Measurements from ENCODE around the gene CPNE9. TPM values are rescaled to one million over a fixed set of nuclear protein-coding genes. Genes with fewer than 3 reads are reported as not detected.

Gene CPNE9
- under 1 TPM in 1 of 2 experiments, not detected in 1; 0.55 TPM for total RNA-seq
- not detected for polyA plus RNA-seq
- total RNA-seq, result 0 to 1.0 (median 0.57) reads per million in 6 experiments

DNA sequence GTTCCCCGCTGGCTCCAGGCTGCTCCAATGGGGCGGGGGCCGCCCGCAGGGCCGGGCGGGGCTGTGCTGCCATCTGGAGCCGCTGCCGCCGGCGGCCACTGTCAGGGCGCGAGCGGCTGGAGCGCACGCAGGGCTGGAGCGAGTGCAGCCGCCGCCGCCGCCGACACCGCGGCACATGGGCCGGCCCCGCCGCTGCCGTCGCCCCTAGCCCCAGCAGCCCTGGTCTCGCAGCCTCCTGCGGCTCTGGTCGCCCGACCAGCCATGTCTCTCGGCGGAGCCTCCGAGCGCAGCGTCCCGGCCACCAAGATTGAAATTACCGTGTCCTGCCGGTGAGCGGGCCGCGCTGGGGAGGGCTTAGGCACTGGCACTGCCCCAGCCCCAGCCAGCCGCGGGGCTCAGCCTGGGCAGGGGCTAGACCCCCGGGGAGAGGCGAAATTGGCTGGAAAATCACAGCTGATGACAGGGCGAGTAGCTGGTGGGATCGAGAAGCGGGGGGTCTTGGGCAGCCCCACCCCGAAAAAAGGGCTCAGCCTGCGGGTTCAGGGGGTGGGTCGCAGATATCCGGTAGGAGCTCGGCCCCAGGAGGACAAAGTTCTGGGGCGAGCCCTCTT, at the start of gene CPNE9:
Gene CPNE9 (plus strand): TSS at position 98 of the 611 bp plus-strand sequence. CDS start 164 bp downstream, at position 262.
- DNase-seq (peak in 1 of 10 donors; percentile 37), ATAC-seq (peak; percentile 38 to 46)
- H3K36me3 Mint-ChIP-seq, result peaks cover 8 to 40% (median 38%) of the 10 kb centered on the region in 3 donors
- H3K27ac Mint-ChIP-seq, result peak within 1 kb of the TSS in 1 of 10 donors; percentile 8
- peak within 1 kb of the TSS; percentile 32 to 71 (median 54) for H3K4me3 Mint-ChIP-seq
- H3K9me3 Mint-ChIP-seq, result peaks cover 0 to 1% (median 0%) of the 10 kb centered on the region in 9 donors
- H3K4me1 Mint-ChIP-seq, result peaks cover 15 to 18% (median 16%) of the 10 kb centered on the region in 4 donors
- H3K27me3 Mint-ChIP-seq, result peaks cover 9 to 30% (median 23%) of the 10 kb centered on the region in 5 donors
- POLR2A ChIA-PET, result no interaction called here

GRCh38 chr3:9659849-9660248, 43.8 kb upstream of the CPNE9 start:
- Mint-ChIP-seq H3K27me3 (no peaks in the 10 kb centered on the region), H3K36me3 (peaks cover 14 to 96% (median 41%) of the 10 kb centered on the region in 3 donors), H3K4me1 (peaks cover 9 to 49% (median 30%) of the 10 kb centered on the region in 4 donors), H3K27ac (peak overlapping the region in 1 of 10 donors; percentile 55), H3K9me3 (no peaks in the 10 kb centered on the region), H3K4me3 (no peak overlapping the region)
- ATAC-seq (no peak), DNase-seq (no peak)
- POLR2A ChIA-PET, result interaction anchor here (0.9 kb wide), 1 partner anchor 11 kb away, joined by 5 read pairs; the partner anchor contains the start of gene MTMR14

DNA sequence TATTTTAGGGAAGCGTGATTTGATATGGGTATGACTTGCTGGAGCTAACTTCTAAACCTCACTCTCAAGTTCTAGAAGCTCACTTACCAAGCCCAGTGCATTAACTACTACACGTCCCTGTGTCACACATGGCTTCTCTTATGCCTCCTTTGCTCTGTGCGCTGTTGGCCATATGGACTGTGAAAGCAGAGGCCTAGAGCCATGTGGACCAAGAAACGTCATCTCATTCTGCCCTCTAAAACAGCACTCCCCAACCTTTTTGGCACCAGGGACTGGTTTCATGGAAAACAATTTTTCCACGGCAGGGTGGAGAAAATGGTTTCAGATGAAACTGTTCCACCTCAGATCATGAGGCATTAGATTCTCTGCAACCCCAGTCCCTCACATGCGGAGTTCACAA, 42.7 kb upstream of the CPNE9 start:
- POLR2A ChIA-PET, result interaction anchor here (1.6 kb wide), 1 partner anchor 12 kb away, joined by 5 read pairs; the partner anchor contains the start of gene MTMR14
- H3K4me1 Mint-ChIP-seq, result peaks cover 10 to 43% (median 30%) of the 10 kb centered on the region in 4 donors

GRCh38 chr3:9664119-9664751, 39.4 kb upstream of the CPNE9 start:
- Mint-ChIP-seq H3K4me3 (no peak overlapping the region), H3K36me3 (peaks cover 14 to 96% (median 38%) of the 10 kb centered on the region in 3 donors), H3K27ac (no peak overlapping the region), H3K27me3 (no peaks in the 10 kb centered on the region), H3K9me3 (no peaks in the 10 kb centered on the region), H3K4me1 (peaks cover 3 to 16% (median 8%) of the 10 kb centered on the region in 4 donors)
- DNase-seq, result no peak
- POLR2A ChIA-PET, result no interaction called here
- ATAC-seq, result no peak

More for the DNA sequence above, 42.7 kb upstream of the CPNE9 start:
- H3K27ac Mint-ChIP-seq, result peak overlapping the region in 1 of 10 donors; percentile 35
- H3K27me3 Mint-ChIP-seq, result no peaks in the 10 kb centered on the region
- no peak overlapping the region for H3K4me3 Mint-ChIP-seq
- no peaks in the 10 kb centered on the region for H3K9me3 Mint-ChIP-seq
- no peak for DNase-seq
- no peak for ATAC-seq
- peaks cover 14 to 96% (median 41%) of the 10 kb centered on the region in 3 donors for H3K36me3 Mint-ChIP-seq

DNA sequence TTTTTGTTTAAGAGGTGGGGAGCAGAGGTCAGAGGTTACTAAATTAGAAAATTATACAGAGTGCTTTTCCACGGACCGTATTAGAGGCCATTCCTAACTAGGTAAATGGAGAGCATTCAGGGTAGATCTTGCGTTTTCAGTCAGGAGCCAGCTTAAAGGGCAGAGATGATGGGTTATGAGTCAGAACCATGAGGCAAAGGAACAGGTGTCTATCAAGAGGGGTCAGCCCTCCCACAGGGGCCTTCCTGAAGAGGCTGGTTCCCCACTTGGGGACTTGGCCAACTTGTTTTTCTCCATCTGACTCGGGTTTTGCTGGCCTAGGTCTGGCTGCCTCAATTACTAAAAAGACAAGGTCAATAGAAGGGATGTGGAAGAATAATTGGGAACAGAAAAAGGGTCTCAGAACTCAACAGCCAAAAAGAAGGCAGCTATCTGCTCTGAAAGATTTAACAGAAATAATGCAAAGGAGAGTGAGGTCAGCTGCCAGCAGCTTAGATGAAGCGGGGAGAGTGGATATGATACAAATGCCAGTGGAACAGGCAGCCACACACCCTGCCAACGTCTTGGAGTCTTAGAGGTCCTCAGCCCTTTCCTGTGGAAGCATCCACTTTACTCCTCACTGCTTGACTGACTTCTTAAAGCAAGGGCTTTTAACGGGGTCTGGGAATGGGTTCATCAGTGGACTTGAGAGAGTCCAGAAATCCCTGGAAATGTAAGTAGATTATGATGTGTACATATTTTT, 36.8 kb upstream of the CPNE9 start:
- DNase-seq (no peak), ATAC-seq (no peak)
- Mint-ChIP-seq H3K9me3 (no peaks in the 10 kb centered on the region), H3K36me3 (peaks cover 16 to 97% (median 31%) of the 10 kb centered on the region in 3 donors), H3K27ac (peak overlapping the region in 1 of 10 donors; percentile 70), H3K4me3 (no peak overlapping the region), H3K4me1 (peaks cover 0 to 10% (median 4%) of the 10 kb centered on the region in 4 donors), H3K27me3 (no peaks in the 10 kb centered on the region)
- POLR2A ChIA-PET, result interaction anchor here (0.6 kb wide), 1 partner anchor 18 kb away, joined by 3 read pairs; the partner anchor contains the start of gene MTMR14

DNA sequence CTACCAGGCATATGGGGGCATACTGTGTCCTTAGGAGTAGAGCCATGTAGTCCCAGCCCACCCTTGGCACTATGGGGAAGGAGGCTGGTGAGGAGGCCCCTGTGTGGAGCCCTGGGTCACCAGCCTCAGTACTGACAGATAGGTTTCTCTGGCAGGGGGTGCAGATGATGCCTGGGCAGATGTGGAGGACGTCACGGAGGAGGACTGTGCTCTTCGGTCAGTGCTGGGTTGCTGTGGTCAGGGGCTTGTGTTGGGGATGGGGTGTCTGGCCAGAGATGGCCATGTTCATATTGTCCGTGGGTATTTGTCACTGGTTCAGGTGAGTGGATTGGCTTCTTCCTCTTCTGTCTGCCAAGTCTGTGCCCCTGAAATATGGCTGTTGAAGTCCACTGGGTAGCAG, 34.4 kb upstream of the CPNE9 start:
- H3K27ac Mint-ChIP-seq, result peak overlapping the region in 1 of 10 donors; percentile 57
- POLR2A ChIA-PET, result no interaction called here

DNA sequence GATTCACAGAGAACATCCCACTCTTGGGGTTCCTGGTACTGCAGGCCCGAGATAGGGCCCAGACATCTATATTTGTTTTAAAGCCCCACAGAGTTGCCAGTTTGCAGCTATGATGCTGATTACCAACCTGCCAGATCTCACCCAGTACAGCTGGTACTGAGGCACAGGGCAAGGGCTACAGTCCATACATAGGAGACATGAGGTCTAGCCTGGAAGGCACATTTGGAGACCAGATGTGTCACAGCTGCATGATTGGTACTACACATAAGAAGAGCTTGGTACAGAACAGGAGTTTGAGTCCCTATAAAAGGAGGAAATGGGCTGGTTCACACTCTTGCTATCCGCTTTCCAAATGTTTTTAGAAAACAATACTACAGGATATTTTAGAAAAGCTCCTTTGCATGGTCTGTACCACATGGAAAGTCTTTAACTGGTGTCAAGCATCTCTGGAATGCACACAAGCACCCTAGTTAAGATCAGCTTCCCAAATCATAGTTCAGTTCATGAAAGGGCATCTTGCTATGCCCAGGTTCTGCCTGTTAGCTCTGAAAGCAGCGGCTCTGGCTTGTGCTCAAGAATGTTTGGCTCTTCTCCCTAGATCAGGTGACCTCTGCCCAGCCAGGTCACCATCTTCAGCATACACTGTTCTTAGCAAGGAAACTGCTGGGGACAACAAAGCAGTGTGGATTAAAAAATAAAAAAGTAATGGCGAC, 33.8 kb upstream of the CPNE9 start:
- ATAC-seq (no peak), DNase-seq (no peak)
- Mint-ChIP-seq H3K27ac (no peak overlapping the region), H3K4me1 (peaks cover 0 to 7% (median 1%) of the 10 kb centered on the region in 4 donors), H3K9me3 (no peaks in the 10 kb centered on the region), H3K4me3 (peak overlapping the region in 1 of 10 donors; percentile 10), H3K27me3 (no peaks in the 10 kb centered on the region), H3K36me3 (peaks cover 4 to 97% (median 26%) of the 10 kb centered on the region in 3 donors)
- POLR2A ChIA-PET, result no interaction called here

More for the DNA sequence above, 34.4 kb upstream of the CPNE9 start:
- DNase-seq (no peak), ATAC-seq (no peak)
- H3K27me3 Mint-ChIP-seq, result no peaks in the 10 kb centered on the region
- H3K9me3 Mint-ChIP-seq, result no peaks in the 10 kb centered on the region
- H3K4me3 Mint-ChIP-seq, result no peak overlapping the region
- H3K4me1 Mint-ChIP-seq, result peaks cover 0 to 10% (median 3%) of the 10 kb centered on the region in 4 donors
- H3K36me3 Mint-ChIP-seq, result peaks cover 7 to 97% (median 30%) of the 10 kb centered on the region in 3 donors

GRCh38 chr3:9673082-9673481, 30.6 kb upstream of the CPNE9 start:
- no peaks in the 10 kb centered on the region for H3K9me3 Mint-ChIP-seq
- no peak for DNase-seq
- ATAC-seq, result no peak
- POLR2A ChIA-PET, result no interaction called here
- H3K27ac Mint-ChIP-seq, result no peak overlapping the region
- no peak overlapping the region for H3K4me3 Mint-ChIP-seq
- H3K4me1 Mint-ChIP-seq, result peaks cover 0 to 8% (median 0%) of the 10 kb centered on the region in 4 donors
- H3K27me3 Mint-ChIP-seq, result no peaks in the 10 kb centered on the region
- H3K36me3 Mint-ChIP-seq, result peaks cover 10 to 98% (median 36%) of the 10 kb centered on the region in 3 donors

GRCh38 chr3:9673752-9674151, 29.9 kb upstream of the CPNE9 start:
- Mint-ChIP-seq H3K9me3 (no peaks in the 10 kb centered on the region), H3K4me1 (peaks cover 0 to 12% (median 2%) of the 10 kb centered on the region in 4 donors), H3K36me3 (peaks cover 16 to 98% (median 38%) of the 10 kb centered on the region in 3 donors), H3K27me3 (no peaks in the 10 kb centered on the region), H3K4me3 (no peak overlapping the region), H3K27ac (no peak overlapping the region)
- POLR2A ChIA-PET, result no interaction called here
- no peak for ATAC-seq
- DNase-seq, result no peak

DNA sequence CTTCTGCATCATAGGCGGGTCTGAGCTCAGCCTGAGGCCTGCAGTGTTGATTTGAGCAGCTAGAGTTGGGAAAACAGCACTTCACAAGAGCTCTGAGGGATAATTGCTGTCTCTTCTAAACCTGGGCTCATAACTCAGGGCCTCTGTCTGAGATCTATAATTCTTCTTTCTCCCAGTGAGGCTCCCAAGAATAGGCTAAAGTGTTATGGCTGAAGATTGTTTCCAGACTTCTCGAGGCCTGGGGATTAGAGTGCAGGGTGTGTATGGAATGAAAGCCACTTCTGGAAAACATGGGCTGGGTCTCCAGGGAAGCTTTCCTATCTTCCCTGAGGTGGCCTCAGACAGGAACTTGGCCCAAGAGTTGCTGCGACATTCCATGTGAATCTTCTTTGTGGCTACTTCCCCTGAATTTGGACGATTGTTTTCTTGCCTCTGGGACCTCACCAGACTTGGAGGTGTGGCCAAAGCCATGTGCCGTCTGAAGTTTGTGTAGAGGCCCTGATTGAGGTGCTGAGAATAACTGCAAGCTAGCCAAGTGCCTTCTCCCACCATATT, 27.8 kb upstream of the CPNE9 start:
- Mint-ChIP-seq H3K9me3 (no peaks in the 10 kb centered on the region), H3K4me3 (no peak overlapping the region), H3K27ac (peak overlapping the region in 1 of 10 donors; percentile 11), H3K4me1 (peaks cover 0 to 12% (median 2%) of the 10 kb centered on the region in 4 donors), H3K27me3 (no peaks in the 10 kb centered on the region), H3K36me3 (peaks cover 21 to 98% (median 48%) of the 10 kb centered on the region in 3 donors)
- DNase-seq, result no peak
- POLR2A ChIA-PET, result no interaction called here
- ATAC-seq, result no peak

DNA sequence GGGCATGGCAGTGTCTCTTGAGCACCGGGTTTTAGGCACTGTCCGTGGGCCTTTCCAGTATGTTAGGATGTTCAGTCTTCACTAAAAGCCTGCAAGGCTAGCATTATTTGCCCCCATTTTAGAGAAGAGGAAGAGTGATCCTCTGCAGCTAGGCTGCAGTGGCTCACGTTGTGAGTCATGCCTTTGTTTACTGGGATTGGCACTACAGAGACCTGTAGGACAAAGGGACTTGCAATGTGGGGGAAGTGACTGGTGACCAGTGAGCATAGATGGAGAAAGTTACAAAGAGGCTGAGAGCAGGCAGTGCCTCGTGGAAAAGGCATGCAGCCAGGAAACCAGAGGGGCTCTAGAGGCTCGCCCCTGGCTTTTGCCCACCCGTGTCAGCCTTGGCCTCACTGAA, 26.8 kb upstream of the CPNE9 start:
- H3K36me3 Mint-ChIP-seq, result peaks cover 26 to 98% (median 56%) of the 10 kb centered on the region in 3 donors
- no peaks in the 10 kb centered on the region for H3K9me3 Mint-ChIP-seq
- POLR2A ChIA-PET, result no interaction called here
- DNase-seq, result no peak
- ATAC-seq, result no peak
- H3K4me1 Mint-ChIP-seq, result peaks cover 0 to 14% (median 2%) of the 10 kb centered on the region in 4 donors
- H3K4me3 Mint-ChIP-seq, result no peak overlapping the region
- no peaks in the 10 kb centered on the region for H3K27me3 Mint-ChIP-seq
- peak overlapping the region in 3 of 10 donors; percentile 22 to 65 (median 37) for H3K27ac Mint-ChIP-seq

GRCh38 chr3:9678493-9678892, 25.1 kb upstream of the CPNE9 start:
- peak overlapping the region in 1 of 10 donors; percentile 66 for H3K27ac Mint-ChIP-seq
- peaks cover 22 to 96% (median 43%) of the 10 kb centered on the region in 3 donors for H3K36me3 Mint-ChIP-seq
- DNase-seq (no peak), ATAC-seq (no peak)
- H3K9me3 Mint-ChIP-seq, result no peaks in the 10 kb centered on the region
- peaks cover 0 to 14% (median 2%) of the 10 kb centered on the region in 4 donors for H3K4me1 Mint-ChIP-seq
- POLR2A ChIA-PET, result no interaction called here
- H3K27me3 Mint-ChIP-seq, result no peaks in the 10 kb centered on the region
- H3K4me3 Mint-ChIP-seq, result no peak overlapping the region
